SK-N-SH treated with all-trans-retinoic acid at 6 μM for 48 hours (cell line): ENCODE results near the gene DNAJB4.
"Not testable (repeated sequence)": the region's sequence is repeated elsewhere in the genome, so short reads cannot be mapped to it uniquely, and the experiment has no call there.

ENCODE experiments used
- ARNTL ChIP-seq: fragments of 450-650 bp; formaldehyde crosslinking; IDR thresholded peaks from 2 replicates; pipeline ENCODE4 v1.5.0; 2020; ENCODE audit warnings: low read depth, mild to moderate bottlenecking, moderate library complexity, borderline replicate concordance
- BACH2 ChIP-seq: fragments of 250-450 bp; sonication (Bioruptor Pico); IDR thresholded peaks from 2 replicates; pipeline ENCODE4 v1.9.0; 2021; ENCODE audit warnings: mild to moderate bottlenecking, borderline replicate concordance
- CREB5 ChIP-seq: fragments of 250-450 bp; sonication (Bioruptor Pico); IDR thresholded peaks from 2 replicates; pipeline ENCODE4 v1.5.1; 2020; ENCODE audit warnings: low read depth, mild to moderate bottlenecking, moderate library complexity
- CSDC2 ChIP-seq: fragments of 250-450 bp; sonication (Bioruptor Pico); IDR thresholded peaks from 2 replicates; pipeline ENCODE4 v1.5.0; 2020; ENCODE audit warnings: mild to moderate bottlenecking, moderate library complexity
- CSRNP3 ChIP-seq: fragments of 250-450 bp; sonication (Bioruptor Pico); IDR thresholded peaks from 2 replicates; pipeline ENCODE4 v1.5.1; 2021; ENCODE audit warnings: mild to moderate bottlenecking, moderate library complexity
- ISL1 ChIP-seq: fragments of 250-450 bp; sonication (Bioruptor Pico); IDR thresholded peaks from 2 replicates; pipeline ENCODE4 v2.1.2; 2022; ENCODE audit warnings: mild to moderate bottlenecking, moderate library complexity
- PPARA ChIP-seq: fragments of 250-450 bp; sonication (Bioruptor Pico); IDR thresholded peaks from 2 replicates; pipeline ENCODE4 v1.5.0; 2020; ENCODE audit warnings: mild to moderate bottlenecking, borderline replicate concordance
- RARB ChIP-seq: fragments of 250-450 bp; sonication (Bioruptor Pico); IDR thresholded peaks from 2 replicates; pipeline ENCODE4 v1.8.0; 2021; ENCODE audit warnings: mild to moderate bottlenecking, moderate library complexity
- SNAI2 ChIP-seq: fragments of 250-450 bp; sonication (Bioruptor Pico); IDR thresholded peaks from 2 replicates; pipeline ENCODE4 v1.5.0; 2020; ENCODE audit warnings: mild to moderate bottlenecking, moderate library complexity
- ZC3H10 ChIP-seq: fragments of 250-450 bp; sonication (Bioruptor Pico); IDR thresholded peaks from 2 replicates; pipeline ENCODE4 v1.5.1; 2021; ENCODE audit warnings: mild to moderate bottlenecking, moderate library complexity
- ZFP30 ChIP-seq: fragments of 450-650 bp; formaldehyde crosslinking; IDR thresholded peaks from 2 replicates; pipeline ENCODE4 v1.5.0; 2022; ENCODE audit warnings: mild to moderate bottlenecking, moderate library complexity
- ZNF8 ChIP-seq: fragments of 450-650 bp; formaldehyde crosslinking; IDR thresholded peaks from 2 replicates; pipeline ENCODE4 v1.5.0; 2020; ENCODE audit warnings: mild to moderate bottlenecking, moderate library complexity
- TF ChIP-seq, protein P1 (sequence below): fragments of 250-450 bp; sonication (Bioruptor Pico); IDR thresholded peaks from 2 replicates; pipeline ENCODE4 v1.8.0; 2020; ENCODE audit warnings: mild to moderate bottlenecking, moderate library complexity, borderline replicate concordance

DNA sequence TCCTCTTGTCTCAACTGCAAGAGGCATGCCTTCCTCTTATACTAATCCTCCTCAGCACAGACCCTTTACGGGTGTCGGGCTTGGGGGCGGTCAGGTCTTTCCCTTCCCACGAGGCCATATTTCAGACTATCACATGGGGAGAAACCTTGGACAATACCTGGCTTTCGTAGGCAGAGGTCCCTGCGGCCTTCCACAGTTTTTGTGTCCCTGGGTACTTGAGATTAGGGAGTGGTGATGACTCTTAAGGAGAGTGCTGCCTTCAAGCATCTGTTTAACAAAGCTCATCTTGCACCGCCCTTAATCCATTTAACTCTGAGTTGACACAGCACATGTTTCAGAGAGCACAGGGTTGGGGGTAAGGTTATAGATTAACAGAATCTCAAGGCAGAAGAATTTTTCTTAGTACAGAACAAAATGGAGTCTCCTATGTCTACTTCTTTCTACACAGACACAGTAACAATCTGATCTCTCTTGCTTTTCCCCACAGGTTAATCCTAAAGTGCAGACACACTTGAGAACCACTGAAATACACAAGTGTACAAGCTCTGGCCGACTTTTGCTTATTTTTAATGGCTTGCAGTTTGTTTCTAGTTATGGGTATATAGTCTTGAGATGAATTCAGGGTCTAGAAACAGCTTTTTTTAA lies 21.3 kb upstream of the DNAJB4 start:
- not testable (repeated sequence) for TF ChIP-seq CREB5 (CRISPR knock-in tag); ZFP30; RARB (CRISPR knock-in tag); ZC3H10 (CRISPR knock-in tag); BACH2 (CRISPR knock-in tag); CSDC2 (CRISPR knock-in tag); PPARA (CRISPR knock-in tag); ISL1; SNAI2 (CRISPR knock-in tag); CSRNP3; ARNTL (CRISPR knock-in tag); ZNF8
- TF ChIP-seq, protein P1, sequence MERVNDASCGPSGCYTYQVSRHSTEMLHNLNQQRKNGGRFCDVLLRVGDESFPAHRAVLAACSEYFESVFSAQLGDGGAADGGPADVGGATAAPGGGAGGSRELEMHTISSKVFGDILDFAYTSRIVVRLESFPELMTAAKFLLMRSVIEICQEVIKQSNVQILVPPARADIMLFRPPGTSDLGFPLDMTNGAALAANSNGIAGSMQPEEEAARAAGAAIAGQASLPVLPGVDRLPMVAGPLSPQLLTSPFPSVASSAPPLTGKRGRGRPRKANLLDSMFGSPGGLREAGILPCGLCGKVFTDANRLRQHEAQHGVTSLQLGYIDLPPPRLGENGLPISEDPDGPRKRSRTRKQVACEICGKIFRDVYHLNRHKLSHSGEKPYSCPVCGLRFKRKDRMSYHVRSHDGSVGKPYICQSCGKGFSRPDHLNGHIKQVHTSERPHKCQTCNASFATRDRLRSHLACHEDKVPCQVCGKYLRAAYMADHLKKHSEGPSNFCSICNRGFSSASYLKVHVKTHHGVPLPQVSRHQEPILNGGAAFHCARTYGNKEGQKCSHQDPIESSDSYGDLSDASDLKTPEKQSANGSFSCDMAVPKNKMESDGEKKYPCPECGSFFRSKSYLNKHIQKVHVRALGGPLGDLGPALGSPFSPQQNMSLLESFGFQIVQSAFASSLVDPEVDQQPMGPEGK (CRISPR knock-in tag), result not testable (repeated sequence)
